ENCODE data around the gene GAA. TPM values are rescaled to one million over a fixed set of nuclear protein-coding genes. Genes with fewer than 3 reads are reported as not detected.

GAA gene
- total and polyA plus RNA-seq, 2 of the 8 experiments (the other 6 are each of a cell fraction or from before 2014, with no cell fraction given) = 14.8 to 30.0 TPM

- H3K9me3 ChIP-seq (ENCODE audit: insufficient read depth in 2 of 2, low read depth in 1 of 2, low read length in 1 of 2) = no peaks in the 10 kb centered on the region
- no peak overlapping the region for H3K27ac ChIP-seq (ENCODE audit: low read depth, low read length)
- no peak for FAIRE-seq
- no peaks in the 10 kb centered on the region for H3K36me3 ChIP-seq (ENCODE audit: control insufficient read depth in 2 of 4, insufficient read depth in 4 of 4, low read length in 3 of 4)
- peaks cover 3 to 11% (median 6%) of the 10 kb centered on the region in 4 experiments; a peak in 6 of 7 replicates for H3K4me1 ChIP-seq (replicated peaks in 1 of 4; ENCODE audit: control insufficient read depth in 3 of 4, insufficient read depth in 4 of 4, low read length in 3 of 4)
- H2BK12ac ChIP-seq (ENCODE audit: low read depth, low read length) = no peak overlapping the region
- H3K79me1 ChIP-seq (ENCODE audit: low read depth, low read length) = no peaks in the 10 kb centered on the region
- H4K91ac ChIP-seq (replicated peaks; ENCODE audit: insufficient read length, low read length) = no peak overlapping the region
- no peak overlapping the region for H4K5ac ChIP-seq (ENCODE audit: insufficient read length, low read depth, low read length)
- ChIA-PET CTCF (ENCODE audit: partially characterized antibody) (interaction anchor here (0.7 to 6.0 kb wide), 4 partner anchors 13 to 127 kb away, joined by 3 to 32 read pairs (median 4); no protein-coding TSS in a partner anchor), POLR2A (ENCODE audit: partially characterized antibody) (no interaction called here)
- H4K8ac ChIP-seq (ENCODE audit: extremely low read depth, insufficient read depth, low read length) = no peak overlapping the region
- no peaks in the 10 kb centered on the region for H3K27me3 ChIP-seq (replicated peaks in 1 of 4; ENCODE audit: control insufficient read depth in 3 of 4, extremely low read depth in 1 of 4, insufficient read depth in 3 of 4, low read length in 3 of 4)
- H3K9ac ChIP-seq (replicated peaks in 1 of 4; ENCODE audit: extremely low read depth in 1 of 4, low read depth in 3 of 4, low read length in 3 of 4) = no peak overlapping the region
- H4K20me1 ChIP-seq (replicated peaks in 1 of 2; ENCODE audit: control insufficient read depth in 1 of 2, insufficient read depth in 2 of 2, low read length in 2 of 2) = no peaks in the 10 kb centered on the region
- H3K4me3 ChIP-seq (ENCODE audit: extremely low read depth in 1 of 4, insufficient read depth in 2 of 4, low read depth in 3 of 4, low read length in 4 of 4) = no peak overlapping the region
- no peak overlapping the region for H3K18ac ChIP-seq (ENCODE audit: extremely low read depth, low read length)
- no peak overlapping the region for H2AK5ac ChIP-seq (ENCODE audit: low read depth, low read length)
- no peaks in the 10 kb centered on the region for H3K23me2 ChIP-seq (ENCODE audit: low read depth, low read length)
- H3K56ac ChIP-seq (replicated peaks; ENCODE audit: insufficient read length, low read depth, low read length) = no peak overlapping the region
- no peak overlapping the region for H3K23ac ChIP-seq (ENCODE audit: insufficient read length)
- no peaks in the 10 kb centered on the region for H3K79me2 ChIP-seq (ENCODE audit: control insufficient read depth in 1 of 2, insufficient read depth in 2 of 2, low read length in 2 of 2)
- WGBS, 2 experiments (ENCODE audit: extremely low coverage in 1 of 2, insufficient coverage in 1 of 2, insufficient read length in 1 of 2, insufficient replicate concordance in 2 of 2, low coverage in 1 of 2, low lambda C conversion rate in 2 of 2, missing lambda C conversion rate in 1 of 2) = 89% methylated on average over 23 of the region's 23 CpGs; no CpG with 5 or more reads in 1 of the 2 experiments
- no peak overlapping the region for H2BK15ac ChIP-seq (ENCODE audit: low read length)
- no peak overlapping the region for H2BK20ac ChIP-seq (ENCODE audit: low read length)
- H2AFZ ChIP-seq (ENCODE audit: low read length) = no peak overlapping the region
- H2BK120ac ChIP-seq (replicated peaks; ENCODE audit: low read depth, low read length) = no peak overlapping the region
- no peak for DNase-seq (ENCODE audit: low read depth in 1 of 2, low spot score in 2 of 2)
- no peak overlapping the region for H3K14ac ChIP-seq (ENCODE audit: insufficient read length)
- H3K4me2 ChIP-seq (ENCODE audit: insufficient read depth in 1 of 2, low read depth in 2 of 2, low read length in 2 of 2) = no peak overlapping the region
- H2BK5ac ChIP-seq (ENCODE audit: low read depth, low read length) = peak overlapping the region; percentile 35; the same call in 1 of the 2 replicates
- no peak overlapping the region for H3K4ac ChIP-seq (replicated peaks; ENCODE audit: insufficient read length, low read depth, low read length)
- no peak for TF ChIP-seq CTBP2 (IDR thresholded peaks at IDR 0.05; ENCODE audit: borderline replicate concordance, insufficient read depth, insufficient read length, low read length)
- TF ChIP-seq TAF1 (IDR thresholded peaks at IDR 0.05; ENCODE audit: low read depth, low read length) = no peak
- no peak for TF ChIP-seq JUN (IDR thresholded peaks at IDR 0.05; ENCODE audit: low read depth, low read length)
- no peak for TF ChIP-seq CHD2 (IDR thresholded peaks at IDR 0.05; ENCODE audit: low read length)
- no peak for TF ChIP-seq BCL11A (IDR thresholded peaks at IDR 0.05; ENCODE audit: low read depth in 2 of 2, low read length in 2 of 2)
- no peak for TF ChIP-seq BACH1 (IDR thresholded peaks at IDR 0.05; ENCODE audit: low read length)
- no peak for TF ChIP-seq TAF7 (optimal IDR thresholded peaks at IDR 0.05; ENCODE audit: borderline replicate concordance, low read depth, low read length)
- TF ChIP-seq USF2 (IDR thresholded peaks at IDR 0.05; ENCODE audit: low read length) = no peak
- no peak for TF ChIP-seq EGR1 (IDR thresholded peaks at IDR 0.05; ENCODE audit: borderline replicate concordance, low read depth, low read length)
- no peak for TF ChIP-seq ATF3 (IDR thresholded peaks at IDR 0.05; ENCODE audit: insufficient read depth, low read depth, low read length)
- TF ChIP-seq NRF1 (IDR thresholded peaks at IDR 0.05; ENCODE audit: low read depth, low read length) = no peak
Measured at GRCh38 chr17:80068301-80069222, 32.8 kb upstream of the GAA start.
